Gastrocnemius medialis (tissue), 4 donors: ENCODE data around the gene RBL2. TPM values are rescaled to one million over a fixed set of nuclear protein-coding genes. Genes with fewer than 3 reads are reported as not detected.

Experiments
- ATAC-seq, 2 donors: fragments of 150-250 bp; one replicate each; pipeline ENCODE4 v1.9.1; 2016
- DNase-seq, 2 donors: peaks; one replicate each; pipeline ENCODE4 v3.0.0-alpha.2; 2019
- H3K27ac ChIP-seq, 4 donors: fragments of 200-600 bp; sonication (generic); 1 replicate in 1 of 4; 2 replicates in 3 of 4; pipeline ENCODE4 v1.5.1; 2016 to 2018; ENCODE audit warnings: mild to moderate bottlenecking in 2 of 4, moderate library complexity in 1 of 4
- H3K27me3 ChIP-seq, 3 donors: fragments of 200-600 bp; sonication (generic) in 2 of 3; 1 replicate in 1 of 3; 2 replicates in 2 of 3; pipeline versions ENCODE4 v1.5.1 to v1.6.0; 2016 to 2019; ENCODE audit warnings: mild to moderate bottlenecking in 1 of 3, moderate library complexity in 1 of 3
- H3K36me3 ChIP-seq, 2 donors: fragments of 200-600 bp; sonication (generic) in 1 of 2; one replicate each; pipeline ENCODE4 v1.5.1; 2017 to 2018
- H3K4me1 ChIP-seq, 2 donors: fragments of 200-600 bp; sonication (generic) in 1 of 2; one replicate each; pipeline ENCODE4 v1.5.1; 2016 to 2017; ENCODE audit warnings: mild to moderate bottlenecking in 2 of 2
- H3K4me3 ChIP-seq, 4 donors: fragments of 200-600 bp; sonication (generic) in 3 of 4; 1 replicate in 1 of 4; 2 replicates in 3 of 4; pipeline ENCODE4 v1.5.1; 2016 to 2019; ENCODE audit warnings: mild to moderate bottlenecking in 2 of 4
- H3K9me3 ChIP-seq, 3 donors: fragments of 200-600 bp; sonication (generic) in 2 of 3; 1 replicate in 1 of 3; 2 replicates in 2 of 3; pipeline ENCODE4 v1.5.1; 2016 to 2019
- CTCF ChIP-seq, 5 experiments: fragments of 450-650 bp in 3 of 5; fragments of 200-600 bp in 2 of 5; sonication (generic) in 2 of 5; IDR thresholded peaks in 4 of 5; conservative IDR thresholded peaks in 1 of 5; 1 replicate in 4 of 5; 2 replicates in 1 of 5; pipeline ENCODE4 v1.5.1; 2016 to 2019; ENCODE audit warnings: antibody characterized with exemption in 5 of 5, mild to moderate bottlenecking in 3 of 5, moderate library complexity in 3 of 5
- POLR2A ChIP-seq, 2 donors: fragments of 450-650 bp; IDR thresholded peaks; one replicate each; pipeline ENCODE4 v1.6.1; 2017; ENCODE audit warnings: antibody characterized with exemption in 2 of 2, mild to moderate bottlenecking in 2 of 2, moderate library complexity in 2 of 2
- in situ Hi-C, 4 donors: fragments of 200-750 bp; cut with MboI; loops; one replicate each; pipeline versions ENCODE4 v1.15.0 to v1.8.0; 2017; ENCODE audit warnings: low sequenced_read_pairs in 4 of 4
- intact Hi-C: fragments of 100-400 bp; cut with DNase I; formaldehyde crosslinking; loops from one replicate; pipeline ENCODE4 v1.15.1; 2023; ENCODE audit warnings: low total_unique reads
- total RNA-seq, 4 donors: library from RNA; depleted of rRNA; stranded (reverse); fragments of >200 nt; gene quantifications; one replicate each; pipeline versions ENCODE4 v1.1.0 to v1.2.3, GENCODE V29; 2016

The RBL2 gene
- total RNA-seq, 4 donors from 2014 or later, result 48.0 to 60.6 (median 58.0) TPM

- Histone ChIP-seq H3K27me3 (no peaks in the 10 kb centered on the region), H3K4me3 (no peak overlapping the region), H3K4me1 (peaks cover 0 to 13% of the 10 kb centered on the region in 2 donors), H3K9me3 (no peaks in the 10 kb centered on the region), H3K27ac (peak overlapping the region; percentile 71 to 81 (median 76)), H3K36me3 (no peaks in the 10 kb centered on the region)
- TF ChIP-seq CTCF (IDR thresholded peaks at IDR 0.05 in 4 of 5, conservative IDR thresholded peaks at IDR 0.05 in 1 of 5) (no peak), POLR2A (IDR thresholded peaks at IDR 0.05) (peak; percentile 28 to 62)
- DNase-seq, result peak; percentile 12 to 43
- in situ Hi-C loops (no loop called here), intact Hi-C loops (no loop called here)
- peak; percentile 78 to 79 for ATAC-seq
Observed at GRCh38 chr16:53518550-53519416, 84.5 kb downstream of the RBL2 start.

DNA sequence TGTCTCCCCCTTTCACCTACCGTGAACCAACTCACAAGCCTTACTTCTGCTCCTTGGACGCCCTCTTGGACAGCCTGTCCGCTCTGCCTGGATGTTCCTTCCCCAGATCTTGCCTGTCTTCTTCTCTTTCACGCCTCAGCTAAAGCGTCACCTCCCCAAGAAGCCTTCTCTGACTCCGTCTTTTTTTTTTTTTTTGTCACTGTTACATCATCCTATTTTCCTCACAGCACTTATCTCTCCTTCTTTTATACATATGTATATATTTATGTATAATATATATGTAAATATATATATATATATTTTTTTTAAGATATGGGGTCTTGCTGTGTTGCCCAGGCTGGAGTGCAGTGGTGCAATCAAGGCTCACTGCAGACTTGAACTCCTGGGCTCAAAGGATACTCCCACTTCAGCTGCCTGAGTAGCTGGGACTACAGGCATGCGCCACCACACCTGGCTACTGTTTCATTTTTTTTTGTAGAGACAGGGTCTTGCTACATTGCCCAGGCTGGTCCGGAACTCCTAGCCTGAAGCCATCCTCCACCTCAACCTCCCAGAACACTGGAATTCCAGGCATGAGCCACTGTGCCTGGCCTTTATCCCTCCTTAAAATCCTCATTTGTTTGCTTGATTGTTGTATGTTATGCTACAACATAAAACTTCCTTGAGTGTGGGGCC lies 85.3 kb downstream of the RBL2 start:
- in situ Hi-C loops, result no loop called here
- no peaks in the 10 kb centered on the region for H3K27me3 ChIP-seq
- H3K4me3 ChIP-seq, result no peak overlapping the region
- intact Hi-C loops, result no loop called here
- DNase-seq, result no peak
- ATAC-seq, result no peak
- no peak for TF ChIP-seq CTCF (IDR thresholded peaks at IDR 0.05 in 4 of 5, conservative IDR thresholded peaks at IDR 0.05 in 1 of 5)
- TF ChIP-seq POLR2A (IDR thresholded peaks at IDR 0.05), result no peak
- no peaks in the 10 kb centered on the region for H3K36me3 ChIP-seq
- peak overlapping the region; percentile 71 to 81 (median 76) for H3K27ac ChIP-seq
- H3K9me3 ChIP-seq, result no peaks in the 10 kb centered on the region
- peaks cover 0 to 13% of the 10 kb centered on the region in 2 donors for H3K4me1 ChIP-seq

GRCh38 chr16:53523126-53523804 lies 89.0 kb downstream of the RBL2 start:
- no peak for DNase-seq
- no peak for TF ChIP-seq CTCF (IDR thresholded peaks at IDR 0.05 in 4 of 5, conservative IDR thresholded peaks at IDR 0.05 in 1 of 5)
- TF ChIP-seq POLR2A (IDR thresholded peaks at IDR 0.05), result no peak
- H3K27me3 ChIP-seq, result no peaks in the 10 kb centered on the region
- H3K36me3 ChIP-seq, result no peaks in the 10 kb centered on the region
- no peak for ATAC-seq
- in situ Hi-C loops (no loop called here), intact Hi-C loops (no loop called here)
- no peak overlapping the region for H3K27ac ChIP-seq
- H3K9me3 ChIP-seq, result no peaks in the 10 kb centered on the region
- H3K4me3 ChIP-seq, result no peak overlapping the region
- no peaks in the 10 kb centered on the region for H3K4me1 ChIP-seq

DNA sequence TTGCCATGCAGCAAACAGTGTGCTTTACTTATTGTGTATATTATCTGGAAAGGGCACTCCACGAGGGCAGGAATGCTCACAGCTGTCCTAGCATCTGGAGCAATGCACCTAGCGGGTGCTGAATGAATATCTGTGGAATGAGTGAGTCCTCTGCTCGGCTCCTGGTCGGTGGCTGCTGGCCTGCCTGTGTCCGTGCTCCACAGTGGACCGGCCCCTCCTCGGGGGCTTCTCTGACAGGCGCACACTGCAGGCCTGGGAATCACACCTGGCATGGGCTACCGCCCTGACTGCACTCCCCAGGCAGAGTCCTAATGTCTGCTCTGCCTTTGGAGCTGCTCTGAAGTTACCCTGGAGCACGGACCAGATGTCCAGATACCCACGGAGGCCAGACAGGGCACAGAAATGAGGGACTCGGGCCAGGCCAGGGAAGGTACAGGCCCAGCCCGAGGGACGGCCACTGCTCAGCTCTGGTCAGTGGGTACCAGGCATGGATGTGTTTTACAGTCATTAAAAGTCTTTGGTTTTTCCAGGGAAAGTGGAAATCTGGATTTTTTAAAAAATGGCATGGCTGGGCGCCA lies 89.8 kb downstream of the RBL2 start:
- Histone ChIP-seq H3K4me3 (no peak overlapping the region), H3K36me3 (no peaks in the 10 kb centered on the region), H3K4me1 (no peaks in the 10 kb centered on the region), H3K9me3 (no peaks in the 10 kb centered on the region), H3K27ac (no peak overlapping the region), H3K27me3 (no peaks in the 10 kb centered on the region)
- in situ Hi-C loops (no loop called here), intact Hi-C loops (no loop called here)
- TF ChIP-seq POLR2A (IDR thresholded peaks at IDR 0.05) (no peak), CTCF (IDR thresholded peaks at IDR 0.05 in 4 of 5, conservative IDR thresholded peaks at IDR 0.05 in 1 of 5) (no peak)
- ATAC-seq (no peak), DNase-seq (no peak)
